Left ventricle myocardium inferior (tissue), 1 donor: ENCODE measurements around the gene ARL8A. TPM values are rescaled to one million over a fixed set of nuclear protein-coding genes. Genes with fewer than 3 reads are reported as not detected.

ENCODE experiments used
- DNase-seq: peaks from one replicate; pipeline ENCODE4 v3.0.0-alpha.2; 2020
- H3K27ac ChIP-seq: fragments of 200-600 bp; replicated peaks from 2 replicates; pipeline ENCODE4 v1.8.0; 2021
- H3K27me3 ChIP-seq: fragments of 200-600 bp; 2 replicates; pipeline ENCODE4 v1.8.0; 2021; ENCODE audit warnings: low read depth
- H3K36me3 ChIP-seq: fragments of 200-600 bp; 2 replicates; pipeline ENCODE4 v1.8.0; 2021
- H3K4me1 ChIP-seq: fragments of 200-600 bp; 2 replicates; pipeline ENCODE4 v1.8.0; 2021
- H3K4me3 ChIP-seq: fragments of 200-600 bp; 2 replicates; pipeline ENCODE4 v1.8.0; 2021; ENCODE audit warnings: mild to moderate bottlenecking, moderate library complexity
- H3K9me3 ChIP-seq: fragments of 200-600 bp; replicated peaks from 2 replicates; pipeline ENCODE4 v1.8.0; 2021
- CTCF ChIP-seq: fragments of 200-600 bp; IDR thresholded peaks from 2 replicates; pipeline ENCODE4 v1.8.0; 2021; ENCODE audit warnings: antibody characterized with exemption, mild to moderate bottlenecking, borderline replicate concordance
- intact Hi-C: fragments of 100-400 bp; cut with micrococcal nuclease; formaldehyde crosslinking; loops from one replicate; pipeline ENCODE4 v1.11.0; 2022
- total RNA-seq: library from RNA; stranded (reverse); fragmentation: NEBNext Ultra II Directional; extraction: Animal tissue kit (Norgen Biotek cat#: 25700); gene quantifications from one replicate; pipeline ENCODE4 v1.2.1, GENCODE V29; 2021
- donor health status: DM: no; HTN: yes; CAD: no; lungs with severe emphysema.

Gene ARL8A
- total RNA-seq, 1 donor from 2014 or later = 64.7 TPM

DNA sequence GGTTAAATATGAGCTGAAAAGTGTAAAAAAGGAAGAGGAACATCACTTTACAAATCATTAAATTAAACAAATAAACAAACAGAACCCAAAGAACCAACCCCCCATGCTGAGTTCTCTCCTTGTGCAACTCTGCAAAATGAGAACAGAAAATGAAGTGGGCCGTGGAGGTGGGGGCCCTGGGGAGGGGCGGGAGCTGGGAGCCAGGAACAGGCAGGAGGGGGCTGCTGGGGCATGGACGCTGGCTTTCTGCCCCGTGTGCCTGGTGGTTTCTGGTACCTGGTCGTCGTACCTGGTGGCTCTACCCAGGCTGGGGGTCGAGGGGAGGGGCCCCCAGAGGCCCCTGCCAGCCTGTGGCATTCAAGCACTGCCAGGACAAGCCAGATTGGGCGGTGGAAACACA lies 11.0 kb downstream of the ARL8A start:
- Histone ChIP-seq H3K27me3 (no peaks in the 10 kb centered on the region), H3K27ac (peak overlapping the region; percentile 85), H3K36me3 (peaks cover 56% of the 10 kb centered on the region), H3K4me3 (no peak overlapping the region), H3K4me1 (peaks cover 40% of the 10 kb centered on the region), H3K9me3 (no peaks in the 10 kb centered on the region)
- DNase-seq = no peak
- intact Hi-C loops = no loop called here
- TF ChIP-seq CTCF = no peak

DNA sequence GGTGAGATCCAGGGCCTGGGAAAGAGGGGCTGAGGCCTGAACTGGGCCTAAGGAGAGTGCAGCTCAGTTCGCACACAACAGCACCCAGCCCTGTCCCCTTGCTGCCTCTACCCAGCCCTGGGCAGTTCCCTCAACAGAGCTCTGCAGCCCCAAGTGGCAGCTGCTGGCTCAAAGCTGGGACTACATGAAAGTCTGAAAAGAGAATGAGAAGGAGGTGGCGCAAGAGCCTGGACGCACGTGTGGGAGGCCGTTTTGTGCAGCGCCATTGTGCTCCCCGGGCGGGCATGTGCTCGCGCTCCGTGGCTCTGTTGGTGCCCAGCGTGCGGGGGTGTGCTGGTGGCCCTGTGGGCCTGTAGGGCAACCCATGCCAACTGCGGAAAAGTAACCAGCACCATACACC lies 11.5 kb downstream of the ARL8A start:
- no peak for DNase-seq
- H3K4me3 ChIP-seq = peak overlapping the region; percentile 37
- no peaks in the 10 kb centered on the region for H3K27me3 ChIP-seq
- intact Hi-C loops = no loop called here
- peaks cover 40% of the 10 kb centered on the region for H3K4me1 ChIP-seq
- H3K27ac ChIP-seq = peak overlapping the region; percentile 85
- no peak for TF ChIP-seq CTCF
- peaks cover 51% of the 10 kb centered on the region for H3K36me3 ChIP-seq
- no peaks in the 10 kb centered on the region for H3K9me3 ChIP-seq

DNA sequence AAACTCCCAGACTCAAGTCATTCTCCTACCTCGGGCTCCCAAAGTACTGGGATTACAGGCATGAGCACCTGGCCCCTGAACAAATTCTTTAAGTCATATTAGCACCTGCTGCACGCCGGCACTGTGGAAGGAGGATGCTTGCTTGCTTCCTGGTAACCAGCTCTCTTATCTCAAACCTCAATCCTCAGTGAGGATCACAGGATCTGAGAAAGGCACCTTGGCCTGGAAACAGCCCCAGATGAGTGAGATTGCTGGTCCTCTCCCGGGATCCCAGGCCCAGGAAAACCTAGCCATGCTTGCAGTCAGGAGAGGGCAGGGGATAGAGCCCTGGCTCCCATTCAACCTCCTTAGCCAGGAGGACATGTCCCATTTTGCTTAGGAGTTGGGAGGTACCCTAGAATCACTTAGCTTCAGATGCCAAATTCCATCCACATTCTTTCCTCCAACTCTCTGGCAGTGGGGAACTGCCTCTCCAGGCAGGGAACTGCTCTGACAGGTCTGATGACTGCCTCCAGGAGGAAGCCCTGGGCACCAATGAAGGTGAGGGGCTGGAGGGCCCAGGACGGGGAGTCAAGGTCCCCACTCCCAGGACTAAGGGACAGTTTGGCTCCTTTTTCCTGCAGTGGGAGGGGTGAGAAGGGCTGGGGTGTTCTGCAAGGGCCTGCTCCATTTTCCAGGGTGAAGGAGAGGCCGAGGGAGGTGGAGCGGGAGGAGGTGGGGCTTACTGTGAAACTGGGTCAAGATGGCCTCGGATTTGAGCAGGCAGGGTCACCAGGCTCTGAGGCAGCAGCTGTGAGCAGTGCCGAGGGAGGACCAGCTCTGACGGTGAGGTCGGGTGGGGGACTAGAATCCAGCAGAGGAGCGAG lies 12.3 kb downstream of the ARL8A start:
- peak; percentile 68 for DNase-seq
- H3K4me3 ChIP-seq = peak overlapping the region; percentile 37
- H3K36me3 ChIP-seq = peaks cover 43% of the 10 kb centered on the region
- no peaks in the 10 kb centered on the region for H3K27me3 ChIP-seq
- TF ChIP-seq CTCF = no peak
- intact Hi-C loops = no loop called here
- peak overlapping the region; percentile 85 for H3K27ac ChIP-seq
- peaks cover 40% of the 10 kb centered on the region for H3K4me1 ChIP-seq
- no peaks in the 10 kb centered on the region for H3K9me3 ChIP-seq

DNA sequence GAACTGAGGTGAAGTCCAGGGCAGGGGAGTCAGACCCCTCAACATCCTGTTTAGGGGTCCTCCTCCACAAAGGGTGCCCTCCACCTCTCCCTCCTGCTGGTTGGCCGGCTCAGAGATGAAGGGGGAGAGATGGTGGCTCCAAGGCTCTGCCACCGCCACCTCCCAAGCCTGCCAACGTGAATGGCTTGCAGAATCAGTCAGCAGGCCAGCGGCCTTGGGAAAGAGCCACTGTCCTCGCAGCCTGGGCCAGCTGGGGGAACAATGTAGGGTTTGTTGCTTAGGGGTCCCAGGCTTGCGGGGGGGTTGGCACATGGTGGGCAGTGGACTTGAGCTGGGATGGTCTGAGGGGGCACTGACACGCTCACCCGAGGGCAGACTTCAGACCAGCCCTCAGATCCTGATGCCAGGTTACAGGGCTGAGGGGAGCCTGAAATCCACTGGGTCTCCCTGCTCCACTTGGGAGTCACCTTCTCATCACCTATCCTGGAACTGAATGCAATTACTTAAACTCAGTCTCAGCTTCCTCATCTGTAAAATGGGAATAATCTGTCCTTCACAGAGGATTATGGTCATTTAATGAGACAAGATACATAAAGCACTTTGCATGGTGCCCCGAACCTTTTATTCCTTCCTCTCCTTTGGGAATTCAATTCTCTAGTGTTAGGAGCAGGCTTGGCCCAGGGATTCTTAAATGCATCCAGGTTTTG lies 13.6 kb downstream of the ARL8A start:
- H3K27me3 ChIP-seq = no peaks in the 10 kb centered on the region
- intact Hi-C loops = no loop called here
- peak overlapping the region; percentile 85 for H3K27ac ChIP-seq
- no peak for TF ChIP-seq CTCF
- H3K4me3 ChIP-seq = no peak overlapping the region
- no peak for DNase-seq
- peaks cover 31% of the 10 kb centered on the region for H3K36me3 ChIP-seq
- H3K4me1 ChIP-seq = peaks cover 40% of the 10 kb centered on the region
- H3K9me3 ChIP-seq = no peaks in the 10 kb centered on the region

GRCh38 chr1:202130297-202130721 lies 14.2 kb downstream of the ARL8A start:
- Histone ChIP-seq H3K4me3 (no peak overlapping the region), H3K27me3 (no peaks in the 10 kb centered on the region), H3K9me3 (no peaks in the 10 kb centered on the region), H3K27ac (peak overlapping the region; percentile 48), H3K36me3 (peaks cover 25% of the 10 kb centered on the region), H3K4me1 (peaks cover 36% of the 10 kb centered on the region)
- TF ChIP-seq CTCF = no peak
- intact Hi-C loops = no loop called here
- no peak for DNase-seq
